GM08714 (cell line): ENCODE results near the gene TBC1D30.

ENCODE experiments used
- H3K4me3 ChIP-seq: fragments of 200-500 bp; sonication (Bioruptor generic); 2 replicates; pipeline ENCODE4 v1.5.1; 2014; ENCODE audit warnings: mild to moderate bottlenecking, low read length, inconsistent platforms
- ZNF274 ChIP-seq: IDR thresholded peaks from 2 replicates; pipeline ENCODE4 v1.6.1; 2012; ENCODE audit warnings: mild to moderate bottlenecking, low read depth, low read length

TBC1D30 gene

GRCh38 chr12:64864319-64864718 is 39.9 kb downstream of the TBC1D30 start:
- H3K4me3 ChIP-seq = no peak overlapping the region
- no peak for TF ChIP-seq ZNF274

DNA sequence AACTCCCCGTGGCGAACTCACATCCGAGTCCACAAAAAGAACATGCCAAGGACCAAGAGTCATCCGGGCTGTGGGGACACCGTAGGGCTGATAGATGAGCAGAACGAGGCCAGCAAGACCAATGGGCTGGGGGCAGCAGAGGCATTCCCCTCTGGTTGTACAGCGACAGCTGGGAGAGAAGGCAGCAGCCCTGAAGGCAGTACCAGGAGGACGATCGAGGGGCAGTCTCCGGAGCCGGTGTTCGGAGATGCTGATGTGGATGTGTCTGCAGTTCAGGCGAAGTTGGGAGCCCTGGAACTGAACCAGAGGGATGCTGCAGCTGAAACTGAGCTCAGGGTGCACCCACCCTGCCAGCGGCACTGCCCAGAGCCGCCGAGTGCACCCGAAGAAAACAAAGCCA is 50.7 kb downstream of the TBC1D30 start:
- H3K4me3 ChIP-seq = no peak overlapping the region
- TF ChIP-seq ZNF274 = no peak

DNA sequence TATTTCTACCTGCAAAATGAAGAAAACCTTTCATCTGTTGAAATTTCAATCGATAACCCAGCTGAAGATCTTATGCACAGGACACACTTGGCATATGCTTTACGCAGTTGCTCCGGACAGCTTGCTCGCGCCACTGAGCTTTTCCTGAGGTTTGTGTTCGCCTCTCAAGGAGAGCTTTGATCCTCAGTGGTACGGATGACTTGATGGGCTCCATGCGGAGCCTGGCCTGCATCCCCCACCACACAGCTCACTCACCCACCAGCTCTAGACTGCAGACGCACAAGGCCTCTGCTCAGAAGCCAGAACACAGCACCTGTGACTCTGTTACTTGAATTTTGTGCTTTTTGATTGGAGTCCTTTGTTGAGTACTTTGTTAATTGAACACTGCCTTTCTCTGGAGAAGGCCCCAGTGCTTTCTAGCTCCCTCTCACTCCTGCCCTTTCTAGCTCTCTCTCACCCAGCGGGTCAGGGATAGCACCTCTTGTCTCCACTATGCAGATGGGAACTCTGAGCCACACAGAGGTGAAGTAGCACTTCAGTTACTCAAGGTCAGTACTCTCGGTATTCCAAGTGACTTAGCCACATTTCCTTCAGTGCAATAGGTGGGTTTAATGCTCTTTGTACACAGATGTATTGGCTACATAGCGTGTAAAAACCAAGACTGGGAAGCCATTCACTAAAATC is 52.1 kb downstream of the TBC1D30 start:
- no peak overlapping the region for H3K4me3 ChIP-seq
- no peak for TF ChIP-seq ZNF274

DNA sequence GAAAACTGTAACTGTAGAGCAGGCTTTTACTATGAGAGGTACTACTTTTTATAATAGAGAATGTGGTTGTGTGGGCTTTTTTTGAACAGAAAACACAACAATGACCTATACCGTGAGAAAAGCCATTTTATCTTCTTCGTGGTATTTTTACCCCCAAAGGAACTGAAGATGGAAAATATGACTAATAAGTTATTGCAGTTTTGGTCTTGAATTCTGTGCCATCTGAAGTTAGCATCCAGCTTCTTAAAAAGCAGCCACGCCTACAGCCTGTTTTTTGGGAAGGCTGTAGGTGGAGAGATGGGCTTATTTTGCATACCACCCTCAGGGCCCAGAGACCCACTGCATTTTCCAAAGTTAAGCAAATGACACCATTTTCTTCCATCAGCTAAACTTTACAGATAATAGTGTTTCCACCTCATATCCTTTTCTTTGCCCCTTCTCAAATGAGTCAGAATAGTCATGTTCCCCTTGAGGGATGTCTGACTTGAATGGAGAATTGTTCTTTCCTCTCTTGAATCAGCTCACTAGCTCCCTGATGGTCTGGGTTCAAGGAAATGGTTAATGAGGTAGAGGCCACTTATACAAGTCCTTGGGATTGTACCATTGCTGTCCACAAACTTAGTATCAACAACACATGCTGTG is 53.0 kb downstream of the TBC1D30 start:
- no peak for TF ChIP-seq ZNF274
- no peak overlapping the region for H3K4me3 ChIP-seq

DNA sequence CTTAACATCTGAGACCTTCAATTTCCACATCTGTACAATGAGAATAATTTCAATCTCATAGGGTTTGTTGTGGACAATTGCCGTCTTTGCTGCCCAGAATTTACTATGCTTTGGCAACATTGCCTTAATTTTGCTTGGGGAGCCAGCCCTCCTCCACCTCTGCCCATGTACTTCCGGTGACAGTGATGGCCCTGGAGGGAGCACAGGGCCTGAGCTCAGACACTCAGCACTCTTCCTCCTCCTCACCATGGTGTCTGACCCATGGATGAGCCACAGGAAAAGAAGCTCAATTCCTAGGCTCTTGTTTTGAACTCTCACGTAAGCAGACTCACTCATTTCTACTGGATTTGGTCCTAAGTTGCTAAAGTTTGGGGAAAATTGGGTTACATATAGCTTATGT is 58.2 kb downstream of the TBC1D30 start:
- no peak overlapping the region for H3K4me3 ChIP-seq
- no peak for TF ChIP-seq ZNF274

- TF ChIP-seq ZNF274 = no peak
- no peak overlapping the region for H3K4me3 ChIP-seq
Measured at GRCh38 chr12:64883264-64884163, 59.1 kb downstream of the TBC1D30 start.

GRCh38 chr12:64884164-64884542 is 59.7 kb downstream of the TBC1D30 start:
- no peak for TF ChIP-seq ZNF274
- no peak overlapping the region; the same call in 1 of the 2 replicates for H3K4me3 ChIP-seq

DNA sequence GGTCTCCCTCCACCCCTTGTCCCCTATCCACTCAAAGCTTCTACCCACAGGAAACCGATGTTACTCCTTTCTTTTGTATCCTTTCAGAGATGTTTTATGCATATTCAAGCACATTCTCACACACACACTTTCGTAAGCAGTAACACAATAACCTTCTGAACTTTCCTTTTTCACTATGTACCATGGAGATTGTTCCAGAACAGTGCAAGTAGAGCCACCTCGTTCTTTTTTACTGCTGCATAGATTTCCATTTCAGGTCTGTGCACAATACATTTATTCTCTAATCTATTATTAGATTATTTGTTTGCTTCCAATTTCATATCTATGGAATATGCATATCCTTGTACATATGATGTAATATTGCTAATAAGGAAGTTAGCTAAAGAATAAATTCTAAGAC is 60.3 kb downstream of the TBC1D30 start:
- H3K4me3 ChIP-seq = no peak overlapping the region

GRCh38 chr12:64889434-64890216 is 65.2 kb downstream of the TBC1D30 start:
- TF ChIP-seq ZNF274 = no peak
- no peak overlapping the region for H3K4me3 ChIP-seq

More for the DNA sequence above, 60.3 kb downstream of the TBC1D30 start:
- TF ChIP-seq ZNF274 = no peak

DNA sequence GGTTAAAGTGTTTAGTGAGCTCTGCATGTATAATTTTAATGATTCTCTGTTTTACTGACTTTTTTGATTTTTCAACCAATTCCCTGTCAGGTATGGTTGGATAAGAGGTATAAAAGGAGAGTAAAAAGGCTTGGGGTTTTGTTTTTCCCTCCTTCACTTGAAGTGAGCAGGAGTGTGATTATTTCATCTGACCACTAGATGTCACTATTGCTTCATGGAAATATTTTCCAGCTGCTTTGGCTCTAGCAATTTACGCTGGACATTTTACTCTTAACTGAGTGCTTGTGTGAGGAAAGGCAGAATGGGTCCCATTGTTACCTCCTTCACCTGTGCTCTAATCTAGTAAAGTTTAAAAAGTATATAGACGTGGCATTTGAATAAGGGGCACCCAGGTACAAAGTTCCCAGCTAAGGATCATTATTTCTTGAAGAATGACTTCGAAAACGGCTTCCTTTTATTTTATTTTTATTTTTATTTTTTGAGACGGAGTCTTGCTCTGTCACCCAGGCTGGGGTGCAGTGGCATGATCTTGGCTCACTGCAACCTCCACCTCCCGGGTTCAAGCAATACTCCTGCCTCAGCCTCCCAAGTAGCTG is 66.5 kb downstream of the TBC1D30 start:
- TF ChIP-seq ZNF274 = no peak
- H3K4me3 ChIP-seq = no peak overlapping the region

- H3K4me3 ChIP-seq = no peak overlapping the region
- no peak for TF ChIP-seq ZNF274
Measured at GRCh38 chr12:64891629-64892028, 67.2 kb downstream of the TBC1D30 start.

- TF ChIP-seq ZNF274 = no peak
Measured at GRCh38 chr12:64892561-64892960, 68.1 kb downstream of the TBC1D30 start.

GRCh38 chr12:64893961-64894360 is 69.5 kb downstream of the TBC1D30 start:
- TF ChIP-seq ZNF274 = no peak
- no peak overlapping the region for H3K4me3 ChIP-seq

More at GRCh38 chr12:64892561-64892960, 68.1 kb downstream of the TBC1D30 start:
- no peak overlapping the region for H3K4me3 ChIP-seq
